Gastrocnemius medialis (tissue), 4 donors: ENCODE measurements around the gene PACSIN2.

ENCODE experiments used
- CTCF ChIP-seq, 5 experiments: fragments of 450-650 bp in 3 of 5; fragments of 200-600 bp in 2 of 5; sonication (generic) in 2 of 5; IDR thresholded peaks in 4 of 5; conservative IDR thresholded peaks in 1 of 5; 1 replicate in 4 of 5; 2 replicates in 1 of 5; pipeline ENCODE4 v1.5.1; 2016 to 2019; ENCODE audit warnings: antibody characterized with exemption in 5 of 5, mild to moderate bottlenecking in 3 of 5, moderate library complexity in 3 of 5
- POLR2A ChIP-seq, 2 donors: fragments of 450-650 bp; IDR thresholded peaks; one replicate each; pipeline ENCODE4 v1.6.1; 2017; ENCODE audit warnings: antibody characterized with exemption in 2 of 2, mild to moderate bottlenecking in 2 of 2, moderate library complexity in 2 of 2

- TF ChIP-seq CTCF (IDR thresholded peaks at IDR 0.05 in 4 of 5, conservative IDR thresholded peaks at IDR 0.05 in 1 of 5), result no peak
- TF ChIP-seq POLR2A (IDR thresholded peaks at IDR 0.05), result no peak
Observed at GRCh38 chr22:42897960-42898359, 117.0 kb downstream of the PACSIN2 start.
